ENCODE results near the gene MRPS35.

- TF ChIP-seq POLR2A (IDR thresholded peaks at IDR 0.05) = no peak
- TF ChIP-seq CTCF (IDR thresholded peaks at IDR 0.05) = no peak
- TF ChIP-seq POLR2AphosphoS5 (IDR thresholded peaks at IDR 0.05) = no peak
Measured at GRCh38 chr12:27801630-27802029, 91.0 kb downstream of the MRPS35 start.
